Hypothalamus (tissue), 51 donors: ENCODE measurements around the gene ITCH.

Experiments used
- DNase-seq, 51 donors: peaks; one replicate each; lab custom pipeline; 2025; lab: John Stamatoyannopoulos, UW

ITCH gene

GRCh38 chr20:34543463-34544056 is 180.5 kb downstream of the ITCH start:
- DNase-seq = no peak

DNA sequence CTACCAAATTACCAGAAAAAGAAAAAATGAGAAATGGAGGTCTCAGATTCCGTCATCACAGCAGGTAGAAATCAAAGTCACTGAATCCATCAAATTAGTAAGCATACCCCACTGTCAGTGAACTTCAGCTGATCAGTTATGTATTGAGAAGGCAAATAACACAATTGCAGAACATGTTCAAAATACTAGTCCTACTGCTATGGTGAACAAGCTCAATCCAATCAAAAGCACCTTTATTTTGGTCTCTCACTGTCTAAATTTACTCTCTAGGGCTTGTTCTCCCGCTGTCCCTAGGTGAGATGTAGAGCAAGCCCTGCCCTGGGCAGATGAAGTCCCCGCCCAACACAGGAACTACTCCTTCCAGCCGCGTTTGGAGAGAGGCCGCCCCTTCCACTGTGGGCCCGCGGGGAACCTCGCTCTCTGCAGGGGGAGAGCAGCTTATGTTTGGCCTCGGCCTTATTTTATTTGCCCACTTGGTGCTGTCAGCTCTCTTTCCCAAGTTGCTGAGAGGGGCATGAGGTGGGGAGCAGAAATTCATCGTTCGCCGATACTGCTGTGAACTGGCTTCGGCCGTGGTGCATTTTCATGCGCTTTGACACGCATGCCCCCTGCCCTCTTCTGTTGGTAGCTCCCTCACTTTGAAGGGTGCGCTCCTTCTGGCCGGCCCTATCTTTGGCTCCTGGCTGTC is 181.2 kb downstream of the ITCH start:
- no peak for DNase-seq

DNA sequence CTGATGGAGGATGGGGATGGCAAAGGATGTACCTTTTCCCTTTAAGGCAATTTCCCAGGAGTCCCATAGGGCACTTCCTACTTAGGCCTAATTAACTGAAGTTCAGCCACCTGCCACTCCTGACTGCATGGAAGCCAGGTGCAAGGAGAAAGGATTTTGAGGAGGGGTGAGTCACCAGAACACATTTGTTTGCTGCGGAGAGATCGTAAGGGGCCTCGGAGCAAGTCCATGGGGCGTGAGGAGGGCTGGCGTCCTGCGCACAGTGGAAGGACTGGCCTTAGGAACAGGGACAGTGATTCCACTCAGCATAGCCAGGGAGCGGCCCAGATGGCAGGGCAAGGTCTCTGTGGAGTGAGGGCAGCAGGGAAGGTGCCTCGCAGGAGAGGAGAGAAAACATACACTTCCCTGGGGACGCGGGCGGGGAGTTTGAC is 183.7 kb downstream of the ITCH start:
- no peak for DNase-seq

DNA sequence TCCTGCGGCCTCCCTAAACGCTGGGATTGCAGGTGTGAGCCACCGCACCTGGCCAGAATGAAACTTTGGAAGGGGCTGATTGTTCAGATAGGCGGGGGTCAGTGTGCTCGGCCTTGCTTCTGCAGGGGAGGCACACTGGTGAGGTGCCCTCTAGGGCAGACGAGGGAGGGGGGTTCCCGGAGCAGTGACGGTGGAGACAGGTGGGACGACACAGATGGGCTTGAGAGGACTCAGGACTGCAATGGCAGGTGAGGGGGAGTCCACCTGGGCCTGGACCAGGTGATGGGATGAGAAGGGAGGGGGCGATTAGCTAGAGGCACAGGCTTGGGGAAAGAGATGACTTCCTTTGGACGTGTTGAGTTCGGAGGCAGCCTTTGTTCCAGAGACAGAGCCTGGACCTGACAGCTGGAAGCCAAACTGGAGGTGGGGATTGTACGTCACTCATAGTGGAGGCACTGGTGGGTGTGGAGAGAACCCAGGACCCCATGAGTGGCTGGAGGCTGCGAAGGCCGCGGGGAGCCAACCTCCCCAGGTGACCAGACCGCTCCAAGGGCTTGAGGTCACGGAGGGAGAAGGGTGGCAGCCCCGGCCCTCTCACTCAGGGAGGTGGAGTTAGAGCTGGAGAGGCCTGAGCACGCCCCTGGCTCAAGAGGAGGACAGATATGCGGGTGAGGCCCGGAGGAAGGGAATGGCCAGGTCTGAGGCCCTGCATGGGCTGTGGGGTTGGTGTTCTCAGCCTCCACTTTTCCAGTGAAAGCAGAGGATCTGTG is 185.0 kb downstream of the ITCH start:
- no peak for DNase-seq

- peak in 3 of 51 donors; percentile 10 to 25 (median 14) for DNase-seq
Observed at GRCh38 chr20:34549291-34549928, 186.3 kb downstream of the ITCH start.

GRCh38 chr20:34549929-34550305 is 186.8 kb downstream of the ITCH start:
- no peak for DNase-seq

DNA sequence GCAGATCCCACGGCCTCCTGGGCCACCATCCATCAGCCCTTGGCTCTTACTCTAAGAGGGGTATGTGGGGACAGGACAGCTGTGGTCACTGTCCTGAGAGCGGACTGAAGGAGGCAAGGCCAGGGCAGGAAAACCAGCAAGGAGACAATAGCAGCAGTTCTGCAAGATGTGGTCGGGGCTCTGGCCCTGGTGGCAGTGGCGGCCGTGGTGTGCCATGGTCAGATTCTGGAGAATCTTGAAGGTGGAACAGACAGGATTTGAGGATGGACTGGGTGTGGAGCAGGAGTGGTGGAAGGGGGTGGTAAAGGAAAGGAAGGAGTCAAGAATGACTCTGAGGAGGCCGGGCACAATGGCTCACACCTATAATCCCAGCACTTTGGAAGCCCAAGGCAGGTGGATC is 189.5 kb downstream of the ITCH start:
- DNase-seq = no peak

GRCh38 chr20:34553366-34553867 is 190.3 kb downstream of the ITCH start:
- no peak for DNase-seq

GRCh38 chr20:34557936-34558319 is 194.9 kb downstream of the ITCH start:
- peak in 2 of 51 donors; percentile 13 to 75 for DNase-seq

DNA sequence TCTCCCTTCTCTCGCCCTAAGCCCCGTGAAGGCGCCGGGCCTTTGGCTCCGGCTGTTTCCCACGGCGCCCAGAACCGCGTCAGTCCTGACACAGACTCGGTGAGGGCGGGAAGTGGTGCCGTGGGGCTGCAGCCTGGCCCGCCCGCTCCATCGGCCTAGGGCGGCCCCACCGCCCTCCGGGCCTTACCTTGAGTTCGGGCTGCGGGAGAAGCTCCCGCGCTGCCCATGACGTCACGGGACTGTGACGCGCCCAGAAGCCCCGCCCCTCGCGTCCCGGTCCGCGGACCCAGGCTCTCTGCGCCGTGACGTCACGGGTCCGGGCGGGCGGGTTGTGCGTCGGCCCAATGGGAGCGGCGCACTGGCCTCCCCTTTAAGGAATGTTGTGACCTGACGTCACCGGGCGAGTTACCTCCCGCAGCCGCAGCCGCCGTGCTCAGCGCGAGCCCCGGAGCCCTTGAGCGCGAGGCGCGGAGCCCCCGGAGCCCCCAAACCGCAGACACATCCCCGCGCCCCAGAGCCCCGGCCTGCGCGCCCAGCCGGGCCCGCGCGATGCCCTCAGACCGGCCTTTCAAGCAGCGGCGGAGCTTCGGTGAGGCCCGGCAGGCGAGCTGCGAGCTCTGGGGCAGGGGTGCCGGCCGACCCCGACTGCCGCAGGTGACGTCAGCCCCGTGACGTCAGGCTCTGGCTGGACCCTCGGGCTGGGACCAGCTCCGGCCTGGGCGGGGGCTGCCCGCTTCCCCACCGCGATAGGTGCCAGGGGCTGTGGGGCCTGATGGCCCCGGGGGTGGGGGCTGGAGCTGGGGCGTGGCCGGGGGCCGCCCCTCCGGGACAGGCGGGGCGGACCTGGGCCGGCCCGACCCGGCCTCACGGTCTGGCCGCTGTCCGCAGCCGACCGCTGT is 195.5 kb downstream of the ITCH start, which contains the start of gene MAP1LC3A:
TSS of gene MAP1LC3A (plus strand) at position 399 of the 899 bp plus-strand sequence. CDS start at position 550, 151 bp downstream.
- DNase-seq = peak in 50 of 51 donors; percentile 28 to 99 (median 89)

GRCh38 chr20:34559311-34560140 is 196.5 kb downstream of the ITCH start:
- peak in 14 of 51 donors; percentile 13 to 54 (median 34) for DNase-seq

DNA sequence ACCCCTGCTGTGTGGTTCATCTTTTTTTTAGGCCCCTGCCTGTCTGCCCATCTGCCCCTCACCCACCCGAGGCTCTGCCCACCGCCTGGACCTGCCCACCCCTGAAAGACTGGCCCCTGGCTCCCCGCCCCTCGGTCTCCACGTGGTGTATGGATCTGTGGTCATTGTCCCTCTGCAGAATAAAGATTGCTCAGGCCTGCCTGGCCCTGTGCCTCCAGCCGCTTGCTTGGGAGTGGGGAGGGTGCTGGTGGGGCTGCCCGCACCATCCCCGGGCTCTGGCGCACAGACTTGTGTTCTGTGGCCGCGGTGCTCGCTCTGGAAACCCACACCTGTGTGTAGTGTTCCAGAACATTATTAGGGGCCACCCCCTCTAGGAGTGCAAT is 197.1 kb downstream of the ITCH start:
- peak in 39 of 51 donors; percentile 8 to 87 (median 58) for DNase-seq

- no peak for DNase-seq
Observed at GRCh38 chr20:34560614-34561013, 197.5 kb downstream of the ITCH start.
